ENCODE measurements around the gene WBP1. TPM values are rescaled to one million over a fixed set of nuclear protein-coding genes. Genes with fewer than 3 reads are reported as not detected.

Gene WBP1
- polyA plus RNA-seq, 4 donors: 68.7 to 119 (median 98.4) TPM

GRCh38 chr2:74501335-74502071 lies 43.3 kb downstream of the WBP1 start:
- no peak for DNase-seq (ENCODE audit: low read depth in 4 of 4, low spot score in 3 of 4)

- DNase-seq (ENCODE audit: low read depth in 4 of 4, low spot score in 3 of 4): no peak
Observed at GRCh38 chr2:74502147-74502719, 44.0 kb downstream of the WBP1 start.

GRCh38 chr2:74502720-74503505 lies 44.7 kb downstream of the WBP1 start:
- no peak for DNase-seq (ENCODE audit: low read depth in 4 of 4, low spot score in 3 of 4)

GRCh38 chr2:74503506-74504475 lies 45.6 kb downstream of the WBP1 start:
- no peak for DNase-seq (ENCODE audit: low read depth in 4 of 4, low spot score in 3 of 4)

GRCh38 chr2:74504591-74504990 lies 46.4 kb downstream of the WBP1 start:
- no peak for DNase-seq (ENCODE audit: low read depth in 4 of 4, low spot score in 3 of 4)

- no peak for DNase-seq (ENCODE audit: low read depth in 4 of 4, low spot score in 3 of 4)
Observed at GRCh38 chr2:74505448-74506246, 47.4 kb downstream of the WBP1 start.

- DNase-seq (ENCODE audit: low read depth in 4 of 4, low spot score in 3 of 4): peak; percentile 98
Observed at GRCh38 chr2:74507145-74507925, 49.1 kb downstream of the WBP1 start, which contains the start of gene PCGF1. PCGF1 (minus strand) TSS chr2:74507695; CDS start chr2:74507668, 27 bp downstream.

- no peak for DNase-seq (ENCODE audit: low read depth in 4 of 4, low spot score in 3 of 4)
Observed at GRCh38 chr2:74507926-74508520, 49.8 kb downstream of the WBP1 start.

DNA sequence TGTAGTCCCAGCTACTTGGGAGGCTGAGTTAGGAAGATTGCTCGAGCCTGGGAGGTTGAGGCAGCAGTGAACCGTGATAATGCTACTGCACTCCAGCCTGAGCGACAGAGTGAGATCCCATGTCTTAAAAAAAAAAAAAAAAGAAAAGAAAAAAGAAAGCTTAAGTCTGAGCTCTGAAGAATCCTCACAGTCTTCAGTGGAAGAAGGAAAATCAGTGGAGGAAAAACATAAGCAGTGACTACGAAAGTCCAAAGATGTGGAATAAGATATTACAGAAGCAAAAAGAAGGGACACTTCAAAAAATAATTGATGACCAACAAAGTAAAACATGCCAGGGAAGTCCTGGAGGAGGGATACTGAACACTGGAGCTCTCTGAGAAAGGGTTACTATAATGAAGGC lies 52.0 kb downstream of the WBP1 start:
- DNase-seq (ENCODE audit: low read depth in 4 of 4, low spot score in 3 of 4): no peak

Other genes starting within 250 kb of the WBP1 start
- 1 to 10 TPM; 1.5 to 3.4 (median 2.3) TPM for gene SLC4A5, start 115.0 kb upstream of the WBP1 start, polyA plus RNA-seq (ENCODE audit: insufficient read length in 4 of 4)
- 100 to 1,000 TPM; 112 to 156 (median 146) TPM for gene DCTN1, start 78.1 kb upstream of the WBP1 start, polyA plus RNA-seq (ENCODE audit: insufficient read length in 4 of 4)
- 1 to 10 TPM; 4.6 to 9.0 (median 6.4) TPM for gene C2orf81, start 36.8 kb upstream of the WBP1 start, polyA plus RNA-seq (ENCODE audit: insufficient read length in 4 of 4)
- gene WDR54, start 36.7 kb upstream of the WBP1 start, polyA plus RNA-seq (ENCODE audit: insufficient read length in 4 of 4): 10 to 100 TPM; 25.2 to 42.7 (median 36.2) TPM
- gene RTKN, start 16.5 kb upstream of the WBP1 start, polyA plus RNA-seq (ENCODE audit: insufficient read length in 4 of 4): 10 to 100 TPM; 36.1 to 85.3 (median 56.9) TPM
- 10 to 100 TPM; 14.6 to 31.8 (median 21.2) TPM for gene INO80B, start 3.4 kb upstream of the WBP1 start, polyA plus RNA-seq (ENCODE audit: insufficient read length in 4 of 4)
- 10 to 100 TPM; 34.6 to 66.6 (median 49.1) TPM for gene MOGS, start 6.9 kb downstream of the WBP1 start, polyA plus RNA-seq (ENCODE audit: insufficient read length in 4 of 4)
- 10 to 100 TPM; 29.5 to 57.5 (median 40.3) TPM for gene MRPL53, start 14.2 kb downstream of the WBP1 start, polyA plus RNA-seq (ENCODE audit: insufficient read length in 4 of 4)
- 10 to 100 TPM in 3 of 4 donors, 1 to 10 TPM in 1; 7.5 to 16.7 (median 11.2) TPM for gene CCDC142, start 24.6 kb downstream of the WBP1 start, polyA plus RNA-seq (ENCODE audit: insufficient read length in 4 of 4)
- gene TTC31, start 24.6 kb downstream of the WBP1 start, polyA plus RNA-seq (ENCODE audit: insufficient read length in 4 of 4): 10 to 100 TPM; 24.5 to 40.3 (median 29.3) TPM
- gene LBX2, start 41.2 kb downstream of the WBP1 start, polyA plus RNA-seq (ENCODE audit: insufficient read length in 4 of 4): 1 to 10 TPM; 1.3 to 5.4 (median 2.4) TPM
- 10 to 100 TPM; 23.7 to 34.9 (median 27.0) TPM for gene PCGF1, start 49.3 kb downstream of the WBP1 start, polyA plus RNA-seq (ENCODE audit: insufficient read length in 4 of 4)
- under 1 TPM in 2 of 4 donors, not detected in 2; 0.08 to 0.23 TPM for gene TLX2, start 56.0 kb downstream of the WBP1 start, polyA plus RNA-seq (ENCODE audit: insufficient read length in 4 of 4)
- under 1 TPM; 0.16 to 0.35 (median 0.29) TPM for gene DQX1, start 67.8 kb downstream of the WBP1 start, polyA plus RNA-seq (ENCODE audit: insufficient read length in 4 of 4)
- gene AUP1, start 71.3 kb downstream of the WBP1 start, polyA plus RNA-seq (ENCODE audit: insufficient read length in 4 of 4): 100 to 1,000 TPM in 2 of 4 donors, 10 to 100 TPM in 2; 84.6 to 125 (median 102) TPM
- gene HTRA2, start 71.5 kb downstream of the WBP1 start, polyA plus RNA-seq (ENCODE audit: insufficient read length in 4 of 4): 10 to 100 TPM; 27.5 to 35.0 (median 30.7) TPM
- 10 to 100 TPM in 1 of 4 donors, 1 to 10 TPM in 3; 9.2 to 11.4 (median 9.6) TPM for gene LOXL3, start 95.5 kb downstream of the WBP1 start, polyA plus RNA-seq (ENCODE audit: insufficient read length in 4 of 4)
- 10 to 100 TPM in 1 of 4 donors, 1 to 10 TPM in 3; 7.4 to 10.3 (median 8.4) TPM for gene DOK1, start 96.3 kb downstream of the WBP1 start, polyA plus RNA-seq (ENCODE audit: insufficient read length in 4 of 4)
- 1 to 10 TPM in 2 of 4 donors, under 1 TPM in 2; 0.41 to 1.3 (median 0.81) TPM for gene M1AP, start 189.9 kb downstream of the WBP1 start, polyA plus RNA-seq (ENCODE audit: insufficient read length in 4 of 4)
- gene SEMA4F, start 195.8 kb downstream of the WBP1 start, polyA plus RNA-seq (ENCODE audit: insufficient read length in 4 of 4): 1 to 10 TPM; 6.2 to 7.2 (median 6.8) TPM